ENCODE results near the gene GUK1.
A peak's percentile ranks its signal among the peaks of the same experiment; 100 is the strongest.

GUK1 gene

DNA sequence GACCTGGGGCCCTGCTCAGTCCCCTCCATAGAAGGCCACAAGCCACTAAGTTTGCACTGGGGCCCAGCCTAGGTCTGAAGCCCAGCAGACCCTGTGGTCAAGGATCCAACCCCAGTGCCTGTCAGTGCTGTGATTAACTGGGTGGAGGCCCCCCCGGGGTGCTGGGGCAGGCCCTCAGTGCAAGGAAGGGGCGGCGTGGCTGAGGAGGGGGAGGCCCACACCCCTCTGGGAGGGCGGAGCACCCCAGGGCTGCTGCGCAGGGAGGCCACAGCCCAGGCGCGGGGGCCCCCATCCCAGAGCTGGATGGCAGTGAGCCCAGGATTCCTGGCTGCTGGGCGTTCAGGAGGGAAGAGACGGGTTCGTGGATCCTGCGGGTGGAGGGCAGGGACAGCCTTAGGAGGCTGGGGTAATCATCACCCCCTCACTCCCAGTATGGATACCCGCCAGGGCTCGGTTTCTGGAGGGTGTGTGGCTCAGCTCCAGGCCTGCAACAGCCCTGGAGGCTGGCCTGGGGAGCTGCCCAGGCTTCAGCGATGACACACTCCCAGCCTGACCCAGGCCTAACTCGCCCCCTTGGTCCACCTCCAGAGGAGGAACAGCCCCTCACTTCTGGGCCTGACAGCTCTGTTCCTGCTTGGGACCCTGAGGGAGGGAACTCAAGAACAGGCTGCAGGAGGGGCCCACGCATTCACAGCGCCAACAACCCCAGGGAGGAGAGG lies 10.5 kb downstream of the GUK1 start:
- DNase-seq = peak; percentile 81

DNA sequence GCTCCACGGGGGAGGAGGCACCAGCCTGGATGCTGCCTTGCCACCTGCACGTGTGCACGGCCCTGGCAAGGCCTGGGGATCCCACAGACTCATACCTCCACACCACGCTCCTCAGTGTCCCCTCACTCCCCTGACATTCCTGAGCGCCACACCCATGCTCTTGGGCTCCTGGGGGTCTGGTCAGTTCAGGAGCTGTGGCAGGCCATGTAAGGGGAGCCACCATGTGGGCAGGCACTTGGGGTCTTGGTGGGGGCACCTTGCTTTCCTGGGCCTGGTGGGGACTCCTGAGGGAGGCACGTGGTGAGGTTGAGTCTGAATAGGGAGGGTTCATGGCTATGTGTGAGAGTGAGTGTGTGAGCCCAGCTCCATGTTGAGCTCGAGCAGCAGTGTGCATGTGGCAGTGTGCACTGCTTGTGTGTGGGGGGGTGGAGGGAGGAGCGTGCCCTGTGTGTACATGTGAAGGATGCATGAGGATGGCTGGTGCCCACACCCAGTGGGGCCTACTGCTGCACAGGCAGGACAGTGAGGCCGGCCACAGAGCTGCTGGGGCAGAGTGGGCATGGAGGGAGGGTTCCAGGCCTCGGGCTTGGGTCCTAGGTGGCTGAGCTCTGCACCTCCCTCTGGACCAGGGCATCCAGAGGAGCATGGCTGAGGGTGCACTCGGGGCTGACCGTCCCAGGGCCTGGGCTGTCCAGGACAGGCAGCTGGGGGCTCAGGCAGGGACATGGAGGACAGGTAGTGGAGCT lies 11.3 kb downstream of the GUK1 start:
- no peak for DNase-seq

DNA sequence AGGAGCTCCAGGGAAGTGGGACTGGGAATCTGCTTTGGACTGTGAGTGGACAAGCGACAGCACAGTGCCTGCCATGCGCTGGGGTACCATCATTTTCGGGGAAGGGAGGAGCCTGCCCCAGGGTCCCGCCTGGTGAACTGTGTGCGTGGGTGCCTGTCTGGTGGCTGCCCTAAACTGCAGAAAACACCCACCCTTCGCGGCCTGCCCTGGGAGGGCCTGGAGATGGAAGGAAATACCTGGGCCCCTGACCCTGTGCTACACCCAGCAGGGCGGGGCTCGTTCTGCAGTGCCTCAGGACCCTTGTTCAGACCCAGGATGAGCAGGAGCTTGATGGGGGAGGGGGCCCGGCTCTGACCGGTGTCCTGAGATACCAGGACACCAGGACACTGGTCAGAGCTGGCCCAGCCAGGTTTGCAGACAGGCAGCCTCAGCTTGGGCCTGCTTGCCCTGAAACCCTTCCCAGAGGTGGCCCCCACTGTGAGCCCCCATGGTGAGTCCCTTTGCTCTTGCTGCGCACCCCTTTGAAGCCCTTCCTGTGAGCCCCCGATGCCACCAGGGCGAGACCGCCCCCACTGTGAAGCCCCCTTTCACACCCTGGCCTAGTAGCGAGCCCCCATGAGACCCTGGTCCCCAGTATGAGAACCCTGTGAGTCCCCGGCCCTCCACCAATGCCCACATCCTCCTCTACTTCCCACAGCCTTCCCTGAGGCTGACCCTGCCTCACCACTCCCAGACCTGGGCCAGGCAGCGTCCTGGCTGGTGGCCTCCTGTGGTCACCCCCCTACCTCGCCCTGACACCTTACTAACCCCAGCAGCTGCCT lies 12.2 kb downstream of the GUK1 start:
- no peak for DNase-seq

DNA sequence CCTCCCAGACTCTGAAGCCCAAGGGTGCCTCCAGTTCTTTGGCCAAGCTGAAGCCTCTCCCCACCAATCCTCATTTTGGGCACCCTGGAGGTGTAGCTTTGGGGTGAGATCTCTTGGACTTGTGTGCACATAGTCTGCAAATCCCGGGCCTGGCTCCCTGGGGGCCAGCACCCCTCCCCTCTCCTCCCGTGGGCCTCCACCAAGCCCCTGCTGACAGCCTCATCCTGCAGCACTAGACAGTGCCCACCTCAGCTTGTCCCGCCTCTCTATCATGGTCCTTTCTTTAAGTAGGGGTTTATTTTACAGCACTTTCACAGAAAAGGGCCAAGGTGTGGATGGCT lies 12.8 kb downstream of the GUK1 start:
- no peak for DNase-seq

DNA sequence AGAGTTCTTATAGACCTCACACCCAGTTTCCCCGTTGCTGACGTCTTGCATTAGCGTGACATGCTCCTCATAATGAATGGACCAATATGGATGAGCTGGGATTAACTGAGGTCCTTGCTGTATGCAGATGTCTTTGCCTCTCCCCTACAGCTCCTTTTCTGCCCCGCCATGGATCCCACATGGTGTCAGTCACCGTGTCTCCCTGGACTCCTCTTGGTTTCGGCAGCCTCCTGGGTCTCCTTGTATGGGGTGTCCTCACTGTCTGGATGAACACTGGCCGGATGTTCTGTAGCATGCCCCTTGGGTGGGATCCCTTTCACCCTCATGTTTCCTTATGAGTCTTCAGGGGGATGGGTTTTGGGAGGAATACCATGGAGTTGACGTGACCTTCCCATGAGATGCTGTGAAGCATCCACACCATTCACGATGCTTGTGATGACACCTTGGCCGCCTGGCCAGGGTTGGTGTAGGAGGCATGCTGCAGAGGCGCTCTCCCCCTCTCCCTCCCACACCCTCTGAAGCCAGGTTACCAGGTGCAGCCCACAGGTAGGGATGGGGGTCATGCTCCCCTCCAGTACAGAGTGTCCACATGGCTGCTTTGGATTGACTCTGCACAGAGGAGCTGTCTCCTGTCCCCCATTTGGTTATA lies 14.1 kb downstream of the GUK1 start:
- no peak for DNase-seq

DNA sequence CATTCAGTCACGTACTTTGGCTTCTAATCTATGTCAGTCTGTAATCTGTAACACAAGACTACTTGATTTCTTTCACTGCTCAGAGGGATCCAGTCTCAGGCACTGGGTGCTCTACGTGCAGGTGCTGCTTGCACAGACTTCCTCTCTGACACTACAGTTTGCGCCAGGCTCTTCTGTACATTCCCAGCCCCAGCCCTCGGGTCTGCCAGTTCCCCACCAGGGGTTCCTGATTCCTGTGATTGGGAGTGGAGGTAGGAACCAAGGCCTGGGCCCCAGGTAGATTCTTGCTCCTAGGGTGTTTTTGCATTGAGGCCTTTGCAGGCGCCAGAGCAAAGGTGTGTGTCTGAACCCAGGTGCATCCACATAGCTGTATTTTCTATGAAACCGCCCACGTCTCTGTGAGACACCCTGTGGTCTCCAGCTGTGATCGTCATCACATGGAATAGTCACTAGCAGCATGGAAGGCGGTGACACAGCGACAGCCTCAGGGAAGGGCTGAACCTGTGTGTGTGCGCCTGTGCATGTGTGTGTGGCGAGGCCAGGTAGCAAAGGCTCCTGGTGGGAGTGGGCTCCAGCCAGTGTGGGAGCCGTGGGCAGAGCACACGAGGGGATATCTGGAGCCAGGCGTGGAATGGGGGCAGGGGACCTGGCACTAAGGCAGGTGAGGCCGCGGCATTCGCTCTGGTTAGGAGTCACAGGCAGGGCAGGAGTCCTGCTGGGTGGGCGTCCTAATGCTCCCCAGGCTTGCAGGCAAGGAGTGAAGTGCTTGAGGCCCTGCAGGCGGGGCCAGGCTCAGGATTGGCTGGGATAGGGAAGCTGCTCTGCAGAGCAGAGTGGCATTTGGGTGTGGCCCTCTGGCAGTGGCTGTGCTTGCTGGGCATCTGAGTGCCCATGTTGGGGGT lies 14.8 kb downstream of the GUK1 start:
- DNase-seq = no peak

DNA sequence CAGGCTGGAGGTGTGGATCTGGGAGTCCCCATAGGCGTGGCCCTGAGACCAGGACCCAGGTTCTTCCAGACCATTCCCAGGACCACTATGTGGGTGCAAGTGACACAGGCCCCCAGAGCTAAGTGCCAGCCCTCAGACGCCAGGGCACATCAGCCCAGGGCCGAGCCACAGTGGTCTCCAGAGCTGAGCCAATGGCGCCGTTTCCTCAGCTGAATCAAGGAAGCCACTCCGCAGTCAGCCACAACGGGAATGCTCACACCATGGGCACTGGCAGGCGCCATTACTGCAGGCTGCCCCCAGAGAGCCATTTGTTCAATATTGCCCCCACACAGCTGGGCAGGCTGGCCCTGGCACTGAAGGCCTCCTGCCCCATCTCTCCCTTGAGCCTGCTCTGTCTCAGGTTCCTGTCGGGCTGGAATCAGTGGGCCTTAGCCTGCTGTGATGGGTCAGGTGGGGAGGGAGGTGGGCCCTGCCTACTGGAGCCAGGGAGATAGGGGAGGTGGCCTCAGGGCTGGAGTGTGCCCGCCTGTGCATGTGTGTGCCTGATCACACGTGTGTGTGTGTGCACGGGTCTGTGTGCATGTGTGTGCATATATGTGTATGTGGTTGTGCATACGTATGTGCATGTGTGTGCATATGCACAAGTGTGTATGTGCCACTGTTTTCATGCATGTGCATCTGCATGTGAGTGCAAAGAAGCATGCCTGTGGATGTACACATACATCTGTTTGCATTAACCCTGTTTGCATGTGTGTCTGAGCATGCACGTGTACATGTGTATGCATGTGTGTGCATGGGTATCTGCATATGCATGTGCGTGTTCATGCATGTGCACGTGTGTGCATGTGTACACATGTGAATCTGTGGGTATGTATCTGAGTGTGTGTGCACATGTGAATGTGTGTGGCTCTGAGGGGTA lies 15.8 kb downstream of the GUK1 start:
- DNase-seq = no peak

DNA sequence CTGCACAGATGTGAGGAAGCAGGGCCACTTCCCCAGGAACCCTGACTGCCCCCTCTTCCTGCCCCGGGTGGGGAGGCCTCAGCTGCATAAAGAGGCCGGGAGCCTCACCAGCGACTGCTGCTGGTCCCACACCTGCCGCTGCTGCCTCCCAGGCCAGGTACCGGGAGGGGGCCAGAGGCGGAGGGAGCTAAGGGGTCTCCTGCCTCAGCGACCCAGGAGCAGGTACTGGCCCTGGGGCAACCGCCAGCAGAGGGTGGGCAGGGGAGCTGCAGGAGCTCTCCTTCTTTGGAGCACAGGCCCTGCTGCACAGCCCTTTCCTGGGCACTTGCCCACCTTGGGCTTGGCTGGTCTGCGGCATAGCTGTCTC lies 16.4 kb downstream of the GUK1 start:
- DNase-seq = no peak

DNA sequence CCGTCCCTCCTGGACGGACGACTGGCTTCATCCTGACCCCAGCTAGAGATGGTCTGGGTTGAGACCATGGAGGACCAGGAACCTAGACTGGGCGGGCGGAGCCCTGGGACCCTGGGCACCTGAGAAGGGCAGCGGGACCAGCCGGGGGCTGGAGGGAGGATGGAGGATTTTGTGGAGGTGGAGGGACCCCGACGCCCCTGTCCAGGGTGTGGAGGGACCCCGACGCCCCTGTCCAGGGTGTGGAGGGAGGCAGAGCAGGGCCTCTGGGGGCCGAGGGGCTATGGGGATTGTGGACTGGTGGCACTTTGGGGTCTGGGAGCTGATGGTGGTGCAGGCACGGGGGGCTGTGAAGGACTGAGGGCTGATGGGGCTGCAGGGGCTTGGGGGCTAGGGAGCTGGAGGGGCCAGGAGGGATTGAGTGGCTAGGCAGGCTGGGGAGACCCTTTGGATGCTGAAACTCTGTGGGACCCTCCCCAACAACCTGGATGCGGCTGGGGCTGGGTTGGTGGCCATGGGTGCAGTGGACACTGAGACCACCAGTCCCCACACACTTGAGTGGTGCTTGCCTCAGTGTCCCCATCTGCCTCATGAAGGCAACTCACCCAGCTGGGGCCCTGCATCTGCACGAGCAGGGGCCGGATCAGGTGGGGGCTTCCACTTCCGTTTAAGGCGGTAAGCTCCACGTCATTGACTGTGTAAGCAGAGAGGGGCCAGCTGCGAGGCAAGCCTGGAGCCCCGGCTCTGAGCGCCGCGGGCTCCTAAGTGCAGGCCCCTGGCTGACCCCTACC lies 17.1 kb downstream of the GUK1 start:
- no peak for DNase-seq

DNA sequence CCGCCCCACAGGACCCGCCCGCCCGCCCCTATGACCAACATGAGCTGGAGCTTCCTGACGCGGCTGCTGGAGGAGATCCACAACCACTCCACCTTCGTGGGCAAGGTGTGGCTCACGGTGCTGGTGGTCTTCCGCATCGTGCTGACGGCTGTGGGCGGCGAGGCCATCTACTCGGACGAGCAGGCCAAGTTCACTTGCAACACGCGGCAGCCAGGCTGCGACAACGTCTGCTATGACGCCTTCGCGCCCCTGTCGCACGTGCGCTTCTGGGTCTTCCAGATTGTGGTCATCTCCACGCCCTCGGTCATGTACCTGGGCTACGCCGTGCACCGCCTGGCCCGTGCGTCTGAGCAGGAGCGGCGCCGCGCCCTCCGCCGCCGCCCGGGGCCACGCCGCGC lies 17.6 kb downstream of the GUK1 start:
- DNase-seq = no peak

DNA sequence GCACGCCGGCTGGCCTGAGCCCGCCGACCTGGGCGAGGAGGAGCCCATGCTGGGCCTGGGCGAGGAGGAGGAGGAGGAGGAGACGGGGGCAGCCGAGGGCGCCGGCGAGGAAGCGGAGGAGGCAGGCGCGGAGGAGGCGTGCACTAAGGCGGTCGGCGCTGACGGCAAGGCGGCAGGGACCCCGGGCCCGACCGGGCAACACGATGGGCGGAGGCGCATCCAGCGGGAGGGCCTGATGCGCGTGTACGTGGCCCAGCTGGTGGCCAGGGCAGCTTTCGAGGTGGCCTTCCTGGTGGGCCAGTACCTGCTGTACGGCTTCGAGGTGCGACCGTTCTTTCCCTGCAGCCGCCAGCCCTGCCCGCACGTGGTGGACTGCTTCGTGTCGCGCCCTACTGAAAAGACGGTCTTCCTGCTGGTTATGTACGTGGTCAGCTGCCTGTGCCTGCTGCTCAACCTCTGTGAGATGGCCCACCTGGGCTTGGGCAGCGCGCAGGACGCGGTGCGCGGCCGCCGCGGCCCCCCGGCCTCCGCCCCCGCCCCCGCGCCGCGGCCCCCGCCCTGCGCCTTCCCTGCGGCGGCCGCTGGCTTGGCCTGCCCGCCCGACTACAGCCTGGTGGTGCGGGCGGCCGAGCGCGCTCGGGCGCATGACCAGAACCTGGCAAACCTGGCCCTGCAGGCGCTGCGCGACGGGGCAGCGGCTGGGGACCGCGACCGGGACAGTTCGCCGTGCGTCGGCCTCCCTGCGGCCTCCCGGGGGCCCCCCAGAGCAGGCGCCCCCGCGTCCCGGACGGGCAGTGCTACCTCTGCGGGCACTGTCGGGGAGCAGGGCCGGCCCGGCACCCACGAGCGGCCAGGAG lies 18.3 kb downstream of the GUK1 start:
- no peak for DNase-seq

DNA sequence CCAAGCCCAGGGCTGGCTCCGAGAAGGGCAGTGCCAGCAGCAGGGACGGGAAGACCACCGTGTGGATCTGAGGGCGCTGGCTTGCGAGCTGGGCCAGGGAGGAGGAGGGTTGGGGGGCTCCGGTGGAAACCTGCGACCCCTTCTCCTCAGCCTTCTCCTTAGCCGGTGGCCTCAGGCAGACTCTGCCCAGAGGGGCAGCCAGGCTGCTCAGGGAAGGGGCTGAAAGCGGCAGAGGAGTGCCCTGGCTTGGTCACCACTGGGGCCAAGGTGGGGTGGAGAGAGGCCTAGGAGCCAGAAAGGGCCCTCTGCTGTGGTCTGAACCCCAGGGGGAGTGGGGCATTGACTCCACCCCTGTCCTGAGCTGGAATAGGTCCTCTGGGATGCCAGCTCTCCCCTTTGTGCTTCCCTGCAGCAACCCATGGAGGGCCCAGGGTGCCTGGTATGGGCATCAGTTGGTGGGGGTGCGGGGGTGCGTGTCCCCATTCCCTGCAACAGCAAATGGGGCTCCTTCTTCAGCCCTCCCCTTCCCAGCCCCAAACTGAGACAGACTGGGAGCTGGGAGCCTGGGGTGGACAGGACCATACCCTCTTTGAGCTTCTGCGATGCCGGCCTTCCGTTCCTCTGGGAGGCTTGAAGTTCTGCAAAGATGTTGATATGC lies 19.1 kb downstream of the GUK1 start:
- no peak for DNase-seq

DNA sequence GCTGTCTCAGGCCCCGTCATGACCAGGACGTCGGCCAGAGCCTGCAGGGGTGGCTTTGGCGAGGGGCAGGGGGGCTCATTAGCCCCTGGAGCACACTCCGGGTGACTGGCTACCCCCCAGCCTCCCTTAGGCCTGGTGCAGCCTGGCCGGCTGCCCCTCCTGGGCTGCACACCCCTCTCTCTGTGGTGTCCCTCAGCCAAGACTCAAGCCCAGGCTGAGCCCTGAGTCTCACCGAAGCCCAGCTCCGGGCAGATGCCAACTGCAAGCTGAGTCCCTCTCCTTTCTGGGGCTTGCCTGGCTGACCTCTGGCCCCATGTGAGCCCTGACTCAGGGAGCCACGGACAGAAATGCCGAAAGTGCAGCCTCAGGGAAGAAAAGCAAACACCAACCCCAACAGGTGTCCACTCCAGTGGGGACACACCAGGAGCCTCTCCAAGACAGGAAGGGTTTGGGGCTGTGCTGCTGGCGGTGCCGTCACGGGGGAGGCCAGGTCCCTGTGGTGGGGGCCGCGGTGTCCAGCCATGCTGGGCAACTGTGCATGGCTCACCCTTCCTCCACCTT lies 20.2 kb downstream of the GUK1 start:
- no peak for DNase-seq

DNA sequence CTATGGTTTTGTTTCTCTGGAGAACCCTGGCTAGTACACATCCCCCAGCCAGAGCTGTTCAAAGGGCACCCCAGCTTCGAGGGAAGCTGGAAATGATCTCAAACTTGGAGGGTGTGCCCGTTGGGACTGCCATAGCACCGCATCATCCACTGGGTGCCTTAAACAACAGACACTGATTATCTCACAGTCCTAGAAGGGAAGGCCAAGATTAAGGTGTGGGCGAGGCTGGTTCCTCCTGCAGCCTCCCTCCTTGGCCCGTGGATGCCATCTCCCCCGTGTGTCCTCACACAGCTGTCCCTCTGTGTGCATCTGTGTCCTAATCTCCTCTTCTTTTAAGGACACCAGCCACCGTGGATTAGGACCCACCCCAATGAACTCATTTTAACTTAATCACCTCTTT lies 21.3 kb downstream of the GUK1 start:
- no peak for DNase-seq

DNA sequence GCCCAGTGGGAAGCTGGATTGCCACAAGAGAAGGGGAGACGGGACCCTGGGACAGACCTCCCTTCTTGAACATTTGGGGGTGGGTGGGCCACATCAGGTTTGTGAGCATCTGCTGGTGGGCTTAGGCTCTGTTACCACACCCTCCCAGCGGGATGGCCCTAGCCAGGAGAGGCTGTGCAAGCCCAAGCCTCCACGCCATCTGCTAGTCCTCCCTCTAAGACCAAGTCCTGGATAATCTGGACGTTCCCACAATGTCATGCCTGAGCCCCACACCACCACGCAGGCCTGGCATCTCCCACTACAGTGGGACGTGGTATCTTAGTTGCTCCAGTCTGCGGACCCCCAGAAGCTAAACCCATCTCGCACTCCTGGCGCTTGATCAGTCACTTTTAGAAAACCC lies 21.8 kb downstream of the GUK1 start:
- DNase-seq = no peak

DNA sequence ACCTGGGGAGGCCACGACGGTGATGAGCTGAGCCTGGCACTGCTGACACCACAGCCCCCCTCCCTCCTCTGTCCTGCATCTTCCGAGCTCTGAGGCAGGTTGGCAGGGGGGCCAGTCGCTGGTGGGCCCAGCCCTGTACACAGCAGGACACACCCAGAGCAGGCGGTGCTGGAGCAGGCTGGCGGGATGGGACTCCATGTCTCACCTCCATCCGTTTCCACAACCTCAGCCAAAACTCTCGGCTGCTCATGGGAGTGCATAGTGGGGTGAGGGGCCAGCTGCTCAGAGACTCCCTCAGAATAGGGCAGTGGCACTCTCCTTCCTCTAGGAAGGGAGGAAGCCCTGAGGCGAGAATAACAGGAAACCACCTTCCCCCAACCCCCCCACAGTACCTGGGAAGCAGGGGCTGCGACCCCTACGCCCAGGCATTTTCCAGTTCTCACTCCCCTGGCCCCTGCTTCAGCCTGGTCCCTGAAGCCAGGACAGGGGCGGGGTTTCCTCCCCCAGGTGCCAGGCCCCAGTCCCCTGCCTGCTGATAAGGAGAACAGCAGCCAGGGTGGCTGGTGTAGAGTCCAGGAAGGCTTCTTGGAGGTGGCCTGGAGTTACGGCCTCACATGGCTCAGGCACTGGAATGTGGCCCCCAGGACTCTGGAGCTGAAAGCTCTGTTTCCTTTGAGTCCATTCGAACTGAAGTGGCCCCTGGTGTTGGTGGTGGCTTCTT lies 22.4 kb downstream of the GUK1 start:
- peak; percentile 48 for DNase-seq

DNA sequence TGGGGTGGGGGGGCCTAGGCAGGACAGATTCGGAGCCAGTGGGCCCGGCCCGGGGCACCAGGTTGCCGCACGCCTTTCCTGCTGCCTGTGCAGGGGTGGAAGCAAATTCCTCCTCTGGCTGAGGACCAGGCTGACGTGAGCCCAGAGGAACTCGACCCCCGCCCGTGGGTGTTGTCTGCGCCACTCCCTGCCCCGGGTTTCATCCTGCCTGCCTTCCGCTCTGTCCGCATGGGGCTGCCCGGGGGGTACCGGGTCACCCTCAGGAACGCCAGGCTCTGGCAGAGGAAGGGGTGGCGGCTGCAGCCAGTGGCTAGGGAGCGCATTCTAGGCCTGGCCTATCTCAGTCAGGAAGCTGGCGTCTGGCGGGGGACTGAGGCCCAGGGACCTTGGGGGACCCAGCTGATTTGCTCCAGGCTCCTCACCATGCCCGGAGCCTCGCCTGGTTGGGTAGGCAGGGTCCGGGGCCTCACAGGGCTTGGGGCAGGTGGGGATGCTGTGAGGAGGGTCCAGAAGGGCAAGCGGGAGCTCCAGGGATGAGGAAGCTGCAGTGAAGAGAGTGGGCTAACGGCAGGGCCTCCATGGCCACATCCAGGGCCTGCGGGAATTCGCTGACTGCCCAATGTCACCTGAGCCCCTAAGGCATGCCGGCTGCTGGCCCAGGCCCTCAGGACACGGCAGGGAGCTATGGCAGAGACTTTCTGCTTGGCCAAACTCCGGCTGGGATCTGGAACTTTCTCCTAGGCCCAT lies 23.1 kb downstream of the GUK1 start:
- peak; percentile 50 for DNase-seq

Data from fibroblast of skin of abdomen (primary cell).